ENCODE data around the gene WNT5B.

Gene WNT5B

GRCh38 chr12:1655225-1655788, 26.3 kb downstream of the WNT5B start:
- Histone ChIP-seq H3K27ac (no peak overlapping the region), H3K4me3 (ENCODE audit: low read depth, low read length) (no peak overlapping the region), H3K36me3 (no peaks in the 10 kb centered on the region), H3K9me3 (ENCODE audit: severe bottlenecking) (no peaks in the 10 kb centered on the region), H3K27me3 (ENCODE audit: insufficient read depth, low read depth, severe bottlenecking) (no peaks in the 10 kb centered on the region)
- no peak for DNase-seq
- no peak for TF ChIP-seq CTCF (IDR thresholded peaks at IDR 0.05; ENCODE audit: low read depth, low read length)

GRCh38 chr12:1656902-1657301, 27.9 kb downstream of the WNT5B start:
- no peak for DNase-seq
- Histone ChIP-seq H3K27ac (no peak overlapping the region), H3K9me3 (ENCODE audit: severe bottlenecking) (no peaks in the 10 kb centered on the region), H3K36me3 (no peaks in the 10 kb centered on the region), H3K4me3 (ENCODE audit: low read depth, low read length) (no peak overlapping the region), H3K27me3 (ENCODE audit: insufficient read depth, low read depth, severe bottlenecking) (no peaks in the 10 kb centered on the region)
- TF ChIP-seq CTCF (IDR thresholded peaks at IDR 0.05; ENCODE audit: low read depth, low read length): no peak

- H3K27ac ChIP-seq: no peak overlapping the region
- no peak for DNase-seq
- TF ChIP-seq CTCF (IDR thresholded peaks at IDR 0.05; ENCODE audit: low read depth, low read length): no peak
Observed at GRCh38 chr12:1657688-1658087, 28.7 kb downstream of the WNT5B start.

GRCh38 chr12:1660304-1661187, 31.5 kb downstream of the WNT5B start:
- TF ChIP-seq CTCF (IDR thresholded peaks at IDR 0.05; ENCODE audit: low read depth, low read length): no peak
- no peaks in the 10 kb centered on the region for H3K27me3 ChIP-seq (ENCODE audit: insufficient read depth, low read depth, severe bottlenecking)
- no peaks in the 10 kb centered on the region for H3K36me3 ChIP-seq
- no peak for DNase-seq
- H3K4me3 ChIP-seq (ENCODE audit: low read depth, low read length): no peak overlapping the region
- no peaks in the 10 kb centered on the region for H3K9me3 ChIP-seq (ENCODE audit: severe bottlenecking)
- H3K27ac ChIP-seq: no peak overlapping the region

More at GRCh38 chr12:1657688-1658087, 28.7 kb downstream of the WNT5B start:
- H3K9me3 ChIP-seq (ENCODE audit: severe bottlenecking): no peaks in the 10 kb centered on the region
- H3K27me3 ChIP-seq (ENCODE audit: insufficient read depth, low read depth, severe bottlenecking): no peaks in the 10 kb centered on the region
- no peak overlapping the region for H3K4me3 ChIP-seq (ENCODE audit: low read depth, low read length)
- no peaks in the 10 kb centered on the region for H3K36me3 ChIP-seq

GRCh38 chr12:1661553-1662335, 32.7 kb downstream of the WNT5B start:
- no peaks in the 10 kb centered on the region for H3K27me3 ChIP-seq (ENCODE audit: insufficient read depth, low read depth, severe bottlenecking)
- no peak for TF ChIP-seq CTCF (IDR thresholded peaks at IDR 0.05; ENCODE audit: low read depth, low read length)
- H3K36me3 ChIP-seq: no peaks in the 10 kb centered on the region
- no peaks in the 10 kb centered on the region for H3K9me3 ChIP-seq (ENCODE audit: severe bottlenecking)
- H3K27ac ChIP-seq: peak overlapping the region; percentile 75
- H3K4me3 ChIP-seq (ENCODE audit: low read depth, low read length): peak overlapping the region; percentile 64
- peak; percentile 89 for DNase-seq

Measured in WERI-Rb-1 (cell line).